Activated CD4-positive, alpha-beta T cell treated with anti-CD3 and anti-CD28 coated beads, Interleukin-2, amount 10 ng/mL, durations not matched to agents 7 days and 5 days (primary cell): ENCODE measurements around the gene PRDX6. TPM values are rescaled to one million over a fixed set of nuclear protein-coding genes. Genes with fewer than 3 reads are reported as not detected.
"Not testable (repeated sequence)": the region's sequence is repeated elsewhere in the genome, so short reads cannot be mapped to it uniquely, and the experiment has no call there.

ENCODE experiments used
- CTCF ChIA-PET: fragments of 350-600 bp; sonication (Branson Sonifier 250); formaldehyde crosslinking; loops from one replicate; lab custom pipeline; 2021; ENCODE audit warnings: antibody characterized with exemption; lab: Charles Lee
- POLR2A ChIA-PET: fragments of 350-600 bp; sonication (Branson Sonifier 250); formaldehyde crosslinking; loops from one replicate; lab custom pipeline; 2021; ENCODE audit warnings: antibody characterized with exemption; lab: Charles Lee
- DNase-seq: peaks from one replicate; pipeline ENCODE4 v3.0.0-alpha.2; 2020
- H3K27ac Mint-ChIP-seq: one replicate; pipeline ENCODE4 v1.8.0; 2021; ENCODE audit warnings: mild to moderate bottlenecking, moderate library complexity, mixed read lengths
- H3K27me3 Mint-ChIP-seq: one replicate; pipeline ENCODE4 v1.8.0; 2021; ENCODE audit warnings: mixed read lengths
- H3K36me3 Mint-ChIP-seq: one replicate; pipeline ENCODE4 v1.8.0; 2021; ENCODE audit warnings: low read depth, mixed read lengths
- H3K4me1 Mint-ChIP-seq: one replicate; pipeline ENCODE4 v1.8.0; 2021; ENCODE audit warnings: mixed read lengths
- H3K4me3 Mint-ChIP-seq: one replicate; pipeline ENCODE4 v1.8.0; 2021; ENCODE audit warnings: mild to moderate bottlenecking, moderate library complexity, mixed read lengths
- H3K9me3 Mint-ChIP-seq: one replicate; pipeline ENCODE4 v1.8.0; 2021; ENCODE audit warnings: mixed read lengths
- total RNA-seq, 2 experiments: library from RNA; stranded (reverse); gene quantifications; one replicate each; pipeline ENCODE4 v1.2.3, GENCODE V29; 2021

PRDX6 gene
- total RNA-seq, 2 experiments from 2014 or later, result 110 TPM

GRCh38 chr1:173507205-173507846 lies 30.2 kb downstream of the PRDX6 start:
- DNase-seq, result no peak
- POLR2A ChIA-PET, result no interaction called here
- Mint-ChIP-seq H3K36me3 (no peaks in the 10 kb centered on the region), H3K9me3 (peaks cover 1% of the 10 kb centered on the region), H3K27me3 (peaks cover 3% of the 10 kb centered on the region), H3K4me1 (no peaks in the 10 kb centered on the region), H3K4me3 (no peak overlapping the region), H3K27ac (no peak overlapping the region)
- CTCF ChIA-PET, result interaction anchor here (0.8 kb wide), 1 partner anchor 12 kb away, joined by 3 read pairs; no protein-coding TSS in a partner anchor

- peaks cover 2% of the 10 kb centered on the region for H3K9me3 Mint-ChIP-seq
- peaks cover 3% of the 10 kb centered on the region for H3K27me3 Mint-ChIP-seq
- no peak overlapping the region for H3K4me3 Mint-ChIP-seq
- ChIA-PET CTCF (no interaction called here), POLR2A (no interaction called here)
- H3K27ac Mint-ChIP-seq, result no peak overlapping the region
- no peak for DNase-seq
- no peaks in the 10 kb centered on the region for H3K4me1 Mint-ChIP-seq
- no peaks in the 10 kb centered on the region for H3K36me3 Mint-ChIP-seq
Observed at GRCh38 chr1:173507847-173508209, 30.7 kb downstream of the PRDX6 start.

DNA sequence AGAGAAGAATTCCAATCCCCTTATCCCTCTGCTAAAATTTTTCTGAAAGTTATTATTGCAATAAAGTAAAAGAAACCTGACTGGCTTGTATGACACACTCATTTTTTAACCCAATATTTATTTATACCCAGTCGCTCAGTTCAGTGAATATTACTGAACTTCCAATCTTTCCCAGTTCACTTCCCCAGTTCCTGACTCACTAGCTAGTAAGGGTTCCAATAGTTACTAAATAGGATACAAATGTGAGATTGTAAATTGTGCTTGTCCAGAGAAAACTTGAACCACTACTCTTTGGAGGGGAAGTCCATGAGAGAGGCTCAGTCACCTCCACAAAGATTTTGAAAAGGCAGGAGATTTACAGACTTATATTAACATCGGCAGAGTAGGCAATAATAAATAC lies 31.4 kb downstream of the PRDX6 start:
- no peak for DNase-seq
- no peak overlapping the region for H3K4me3 Mint-ChIP-seq
- H3K27ac Mint-ChIP-seq, result no peak overlapping the region
- H3K36me3 Mint-ChIP-seq, result no peaks in the 10 kb centered on the region
- H3K27me3 Mint-ChIP-seq, result peaks cover 4% of the 10 kb centered on the region
- ChIA-PET CTCF (no interaction called here), POLR2A (no interaction called here)
- peaks cover 5% of the 10 kb centered on the region for H3K9me3 Mint-ChIP-seq
- no peaks in the 10 kb centered on the region for H3K4me1 Mint-ChIP-seq

GRCh38 chr1:173509797-173510196 lies 32.7 kb downstream of the PRDX6 start:
- Mint-ChIP-seq H3K27me3 (peaks cover 11% of the 10 kb centered on the region), H3K9me3 (peaks cover 9% of the 10 kb centered on the region), H3K4me1 (no peaks in the 10 kb centered on the region), H3K27ac (no peak overlapping the region), H3K4me3 (no peak overlapping the region), H3K36me3 (peaks cover 2% of the 10 kb centered on the region)
- ChIA-PET POLR2A (no interaction called here), CTCF (interaction anchor here (0.9 kb wide), 1 partner anchor 12 kb away, joined by 3 read pairs; no protein-coding TSS in a partner anchor)
- DNase-seq, result no peak

DNA sequence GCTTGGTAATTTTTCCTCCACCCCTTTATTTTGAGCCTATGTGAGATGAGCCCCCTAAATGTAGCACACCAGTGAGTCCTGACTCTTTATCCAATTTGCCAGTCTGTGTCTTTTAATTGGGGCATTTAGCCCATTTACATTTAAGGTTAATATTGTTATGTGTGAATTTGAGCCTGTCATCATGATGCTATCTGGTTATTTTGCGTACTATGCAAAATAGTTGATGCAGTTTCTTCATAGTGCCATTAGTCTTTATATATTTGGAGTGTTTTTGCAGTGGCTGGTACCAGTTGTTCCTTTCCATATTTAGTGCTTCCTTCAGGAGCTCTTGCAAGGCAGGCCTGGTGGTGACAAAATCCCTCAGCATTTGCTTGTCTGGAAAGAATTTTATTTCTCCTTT lies 37.4 kb downstream of the PRDX6 start:
- H3K9me3 Mint-ChIP-seq, H3K4me3 Mint-ChIP-seq, DNase-seq, CTCF ChIA-PET, H3K36me3 Mint-ChIP-seq, H3K27ac Mint-ChIP-seq, H3K4me1 Mint-ChIP-seq, POLR2A ChIA-PET: not testable (repeated sequence)
- H3K27me3 Mint-ChIP-seq, result peaks cover 11% of the 10 kb centered on the region

DNA sequence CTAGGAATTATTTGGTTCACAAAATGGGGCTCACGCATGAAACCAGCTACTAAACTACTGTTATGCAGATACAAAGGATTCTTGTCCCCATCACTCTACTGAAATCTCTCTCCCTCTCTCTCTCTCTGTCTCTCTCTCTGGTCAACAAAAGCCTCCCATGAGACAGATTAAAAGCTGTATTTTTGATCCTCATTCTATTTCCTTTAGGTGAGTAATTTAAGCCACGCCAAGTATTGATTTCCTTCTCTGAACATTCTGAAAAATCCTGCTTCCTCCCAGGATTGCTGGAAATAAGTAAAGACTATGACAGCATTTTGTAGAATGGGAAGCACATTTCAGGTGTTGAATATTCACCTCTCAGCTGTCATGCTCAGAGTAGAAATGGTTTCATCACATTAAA lies 43.7 kb downstream of the PRDX6 start:
- CTCF ChIA-PET, result interaction anchor here (0.7 to 1.2 kb wide), 3 partner anchors 10 to 1266 kb away, joined by 3 read pairs; no protein-coding TSS in a partner anchor
- no peaks in the 10 kb centered on the region for H3K9me3 Mint-ChIP-seq
- no peak overlapping the region for H3K27ac Mint-ChIP-seq
- DNase-seq, result no peak
- peaks cover 6% of the 10 kb centered on the region for H3K4me1 Mint-ChIP-seq
- H3K27me3 Mint-ChIP-seq, result no peaks in the 10 kb centered on the region
- H3K36me3 Mint-ChIP-seq, result no peaks in the 10 kb centered on the region
- H3K4me3 Mint-ChIP-seq, result no peak overlapping the region
- POLR2A ChIA-PET, result no interaction called here

DNA sequence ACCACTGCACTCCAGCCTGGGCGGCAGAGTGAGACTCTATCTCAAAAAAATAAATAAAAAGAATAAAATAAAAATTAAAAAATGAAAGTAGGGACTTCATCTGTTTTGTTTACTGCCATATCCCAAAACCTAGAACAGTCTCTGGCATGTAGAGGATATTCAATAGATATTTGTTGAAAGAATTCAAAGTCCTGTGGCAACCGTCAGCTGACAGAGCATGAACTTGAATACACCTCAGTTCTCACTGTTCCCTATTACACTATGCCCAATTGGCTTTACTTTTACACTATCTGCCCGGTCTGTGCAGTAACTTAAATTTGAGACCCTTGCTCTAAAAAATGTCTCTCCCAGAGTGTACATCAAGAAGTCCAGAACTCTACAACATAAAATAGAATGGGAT lies 46.2 kb downstream of the PRDX6 start:
- Mint-ChIP-seq H3K36me3 (no peaks in the 10 kb centered on the region), H3K9me3 (no peaks in the 10 kb centered on the region), H3K4me3 (no peak overlapping the region), H3K27ac (no peak overlapping the region), H3K4me1 (peaks cover 4% of the 10 kb centered on the region), H3K27me3 (peaks cover 1% of the 10 kb centered on the region)
- CTCF ChIA-PET, result no interaction called here
- DNase-seq, result no peak
- POLR2A ChIA-PET, result no interaction called here

DNA sequence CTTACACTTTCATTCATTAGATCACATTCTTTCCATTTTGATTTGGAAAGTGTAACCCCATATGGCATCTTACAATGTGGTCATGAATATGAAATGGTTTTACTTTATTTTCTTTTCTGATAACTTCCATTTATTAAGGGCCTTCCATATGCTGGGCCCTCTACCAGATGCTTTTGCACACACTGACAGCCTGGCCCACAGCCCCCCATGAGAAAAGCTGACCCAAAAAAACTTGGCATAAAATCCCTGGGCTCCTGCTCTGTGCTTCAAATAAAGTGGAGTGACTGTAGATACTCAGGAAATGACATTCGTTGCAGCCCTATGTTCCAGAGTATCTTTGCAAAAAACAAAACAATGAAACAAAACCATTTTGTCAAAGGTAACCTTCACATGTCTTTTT lies 48.8 kb downstream of the PRDX6 start:
- Mint-ChIP-seq H3K9me3 (no peaks in the 10 kb centered on the region), H3K4me1 (no peaks in the 10 kb centered on the region), H3K27ac (no peak overlapping the region), H3K36me3 (no peaks in the 10 kb centered on the region), H3K4me3 (no peak overlapping the region), H3K27me3 (peaks cover 2% of the 10 kb centered on the region)
- CTCF ChIA-PET, result no interaction called here
- DNase-seq, result no peak
- POLR2A ChIA-PET, result no interaction called here

- CTCF ChIA-PET, result no interaction called here
- H3K27me3 Mint-ChIP-seq, result peaks cover 2% of the 10 kb centered on the region
- no peaks in the 10 kb centered on the region for H3K9me3 Mint-ChIP-seq
- POLR2A ChIA-PET, result interaction anchor here (0.6 kb wide), 1 partner anchor 738 kb away, joined by 5 read pairs; no protein-coding TSS in a partner anchor
- peaks cover 5% of the 10 kb centered on the region for H3K4me1 Mint-ChIP-seq
- no peak overlapping the region for H3K27ac Mint-ChIP-seq
- no peak overlapping the region for H3K4me3 Mint-ChIP-seq
- H3K36me3 Mint-ChIP-seq, result no peaks in the 10 kb centered on the region
- DNase-seq, result no peak
Observed at GRCh38 chr1:173527151-173527826, 50.2 kb downstream of the PRDX6 start.

GRCh38 chr1:173529106-173529505 lies 52.0 kb downstream of the PRDX6 start:
- no peak overlapping the region for H3K4me3 Mint-ChIP-seq
- POLR2A ChIA-PET, result no interaction called here

GRCh38 chr1:173530795-173531693 lies 53.9 kb downstream of the PRDX6 start:
- peaks cover 2% of the 10 kb centered on the region for H3K9me3 Mint-ChIP-seq
- no peak overlapping the region for H3K4me3 Mint-ChIP-seq
- no peak for DNase-seq
- peaks cover 2% of the 10 kb centered on the region for H3K27me3 Mint-ChIP-seq
- ChIA-PET POLR2A (no interaction called here), CTCF (interaction anchor here (1.1 kb wide), 1 partner anchor 51 kb away, joined by 3 read pairs; no protein-coding TSS in a partner anchor)
- H3K27ac Mint-ChIP-seq, result no peak overlapping the region
- peaks cover 12% of the 10 kb centered on the region for H3K4me1 Mint-ChIP-seq
- no peaks in the 10 kb centered on the region for H3K36me3 Mint-ChIP-seq

More at GRCh38 chr1:173529106-173529505, 52.0 kb downstream of the PRDX6 start:
- CTCF ChIA-PET, result interaction anchor here (1.5 kb wide), 1 partner anchor 24 kb away, joined by 3 read pairs; no protein-coding TSS in a partner anchor
- peaks cover 12% of the 10 kb centered on the region for H3K4me1 Mint-ChIP-seq
- no peaks in the 10 kb centered on the region for H3K36me3 Mint-ChIP-seq
- no peak overlapping the region for H3K27ac Mint-ChIP-seq
- DNase-seq, result no peak
- peaks cover 2% of the 10 kb centered on the region for H3K9me3 Mint-ChIP-seq
- H3K27me3 Mint-ChIP-seq, result peaks cover 2% of the 10 kb centered on the region

DNA sequence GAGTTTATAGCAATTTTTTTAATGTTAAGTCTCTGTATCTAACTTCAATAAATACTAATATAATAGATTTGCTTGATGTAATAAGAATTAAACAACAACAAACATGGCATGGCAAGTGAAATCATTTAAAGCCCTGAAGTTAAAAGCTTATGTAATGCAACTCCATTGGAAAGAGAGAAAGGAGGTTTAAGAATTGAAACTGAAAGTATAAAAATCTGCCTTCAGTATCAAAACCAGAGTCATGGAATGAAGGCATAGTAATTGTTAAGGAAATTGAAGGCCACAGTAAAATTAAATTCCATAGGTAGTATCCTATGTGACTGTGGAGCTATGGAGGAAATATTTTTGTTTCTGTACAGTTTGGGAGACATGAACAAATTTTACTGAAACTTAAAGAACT lies 55.1 kb downstream of the PRDX6 start:
- no peak for DNase-seq
- no peak overlapping the region for H3K4me3 Mint-ChIP-seq
- POLR2A ChIA-PET, result no interaction called here
- peaks cover 12% of the 10 kb centered on the region for H3K4me1 Mint-ChIP-seq
- H3K27ac Mint-ChIP-seq, result peak overlapping the region; percentile 76
- CTCF ChIA-PET, result interaction anchor here (0.6 kb wide), 2 partner anchors 12 to 480 kb away, joined by 3 read pairs; no protein-coding TSS in a partner anchor
- peaks cover 2% of the 10 kb centered on the region for H3K27me3 Mint-ChIP-seq
- peaks cover 2% of the 10 kb centered on the region for H3K9me3 Mint-ChIP-seq
- no peaks in the 10 kb centered on the region for H3K36me3 Mint-ChIP-seq
